ENCODE measurements around the gene ARMC3.
"Not testable (repeated sequence)": the region's sequence is repeated elsewhere in the genome, so short reads cannot be mapped to it uniquely, and the experiment has no call there.

Gene ARMC3

GRCh38 chr10:22929053-22929452, 1.2 kb downstream of the ARMC3 start:
- DNase-seq (ENCODE audit: low read depth in 2 of 2), result not testable (repeated sequence)

GRCh38 chr10:22931948-22932347, 4.1 kb downstream of the ARMC3 start:
- no peak for DNase-seq (ENCODE audit: low read depth in 2 of 2)

DNA sequence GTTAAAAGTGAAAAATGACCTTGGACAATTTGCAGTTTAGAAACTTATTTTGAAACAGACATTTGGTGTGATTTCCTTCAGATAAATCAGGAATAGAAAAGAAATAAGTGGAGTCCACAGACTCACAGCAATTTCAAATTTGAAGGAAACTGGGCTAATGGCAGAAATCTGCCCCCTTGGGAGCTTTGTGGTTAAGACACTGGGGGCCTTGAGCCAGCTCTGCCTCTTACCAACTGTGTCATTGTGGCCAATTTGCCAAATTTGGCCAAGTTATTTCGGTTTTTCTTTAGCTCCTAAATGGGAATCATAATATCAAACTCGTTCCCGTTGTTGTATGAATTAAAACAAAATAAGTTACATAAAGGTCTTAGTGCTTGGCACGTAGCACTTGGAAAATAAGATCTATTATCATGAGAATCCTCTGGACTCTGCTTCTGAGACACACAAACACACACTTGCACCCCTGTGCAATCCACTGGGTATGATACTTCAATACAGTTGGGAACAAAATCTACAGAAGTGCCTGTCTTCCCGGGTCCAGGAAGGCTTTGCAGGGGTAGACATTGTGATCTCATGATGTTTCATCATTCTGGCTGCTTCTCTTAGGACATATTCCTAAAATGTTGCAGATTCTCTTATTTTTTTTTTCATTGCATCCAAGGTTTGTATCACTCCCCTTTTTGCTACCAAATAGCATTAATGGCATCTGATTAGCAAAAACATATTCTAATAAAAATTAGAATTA, 4.9 kb downstream of the ARMC3 start:
- DNase-seq (ENCODE audit: low read depth in 2 of 2), result no peak

DNA sequence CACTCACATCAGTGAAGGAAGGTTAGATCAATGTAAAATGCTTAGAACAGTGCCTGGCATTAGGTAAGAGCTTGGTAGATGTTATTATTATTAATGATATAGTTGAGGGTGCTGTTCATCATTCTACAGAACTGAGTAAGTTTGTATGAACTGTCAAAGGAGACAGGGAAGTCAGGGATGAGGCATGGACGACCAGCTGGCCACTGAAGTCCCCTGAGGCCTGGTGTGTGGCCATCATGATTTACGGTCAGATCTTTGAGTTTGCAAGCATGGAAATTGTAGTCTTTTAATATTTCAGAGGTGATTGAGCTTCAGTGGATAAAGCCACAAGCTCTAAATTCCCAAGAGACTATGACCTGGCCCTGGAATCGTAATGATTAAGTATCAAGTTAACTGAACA, 6.9 kb downstream of the ARMC3 start:
- DNase-seq (ENCODE audit: low read depth in 2 of 2), result no peak

- DNase-seq (ENCODE audit: low read depth in 2 of 2), result no peak
Observed at GRCh38 chr10:22942437-22942836, 14.6 kb downstream of the ARMC3 start.

DNA sequence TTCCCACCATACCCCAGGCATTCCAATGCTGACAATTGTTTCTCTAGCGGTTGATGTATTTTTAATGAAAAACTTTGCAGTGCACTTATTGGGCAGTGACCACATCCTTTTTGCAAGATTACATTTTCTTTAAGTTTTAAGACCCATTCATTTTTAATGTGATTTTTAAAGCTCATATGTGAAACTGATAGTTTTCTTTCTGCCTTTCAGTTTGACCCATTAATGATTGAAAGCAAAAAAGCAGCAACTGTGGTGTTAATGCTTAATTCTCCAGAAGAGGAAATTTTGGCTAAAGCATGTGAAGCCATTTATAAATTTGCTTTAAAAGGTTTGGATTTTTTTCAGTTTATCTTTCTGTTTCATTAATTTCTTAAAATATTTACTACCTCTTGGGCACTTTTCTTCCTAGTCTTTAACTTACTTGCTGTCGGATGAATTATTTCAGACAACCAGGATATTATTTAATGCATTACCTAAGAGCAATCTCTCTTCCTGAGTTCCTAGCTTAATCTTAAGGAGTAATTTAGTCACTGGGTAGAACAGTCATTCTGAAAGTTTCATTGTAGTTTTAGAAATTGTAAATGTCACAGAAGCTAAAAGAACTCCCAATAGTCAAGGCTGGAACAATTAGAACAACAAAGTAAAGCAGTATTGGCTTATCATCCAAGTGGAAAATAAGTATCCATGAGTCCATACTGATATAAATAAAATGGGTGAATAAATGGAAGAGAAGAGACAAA, 18.3 kb downstream of the ARMC3 start:
- no peak for DNase-seq (ENCODE audit: low read depth in 2 of 2)

- no peak for DNase-seq (ENCODE audit: low read depth in 2 of 2)
Observed at GRCh38 chr10:22954970-22955369, 27.1 kb downstream of the ARMC3 start.

DNA sequence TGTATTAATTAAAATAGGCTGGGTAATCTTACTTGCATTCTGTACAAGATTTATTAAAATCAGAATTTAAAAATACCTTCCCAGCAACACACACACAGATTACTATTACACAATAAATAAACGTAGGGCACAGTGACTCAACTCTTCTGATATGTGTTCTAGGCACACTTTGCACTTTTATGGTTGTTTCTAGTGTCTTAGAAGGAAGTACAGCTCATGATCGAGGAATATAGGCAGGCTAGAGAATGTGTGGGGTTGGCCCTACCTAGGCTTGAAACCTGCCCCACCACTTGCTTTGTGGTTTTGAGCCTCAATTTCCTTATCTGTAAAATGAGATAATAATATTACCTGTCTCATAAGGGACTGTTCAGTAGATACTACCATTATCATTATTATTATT, 30.5 kb downstream of the ARMC3 start:
- DNase-seq (ENCODE audit: low read depth in 2 of 2), result no peak

DNA sequence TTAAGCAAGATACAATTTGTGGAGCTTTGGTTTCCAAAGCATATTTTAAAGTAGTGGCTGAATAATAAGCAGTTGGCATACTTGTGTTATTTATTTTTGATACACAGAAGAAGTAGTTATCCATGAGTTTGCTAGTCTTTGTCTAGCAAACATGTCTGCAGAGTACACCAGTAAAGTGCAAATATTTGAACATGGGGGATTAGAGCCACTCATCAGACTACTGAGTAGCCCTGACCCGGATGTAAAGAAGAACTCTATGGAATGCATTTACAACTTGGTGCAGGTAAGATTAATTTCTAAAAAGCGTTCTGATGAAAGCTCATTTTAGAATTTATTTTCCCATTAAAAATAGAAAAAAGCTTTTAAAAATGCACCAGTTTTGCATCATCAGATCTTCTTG, 31.4 kb downstream of the ARMC3 start:
- no peak for DNase-seq (ENCODE audit: low read depth in 2 of 2)

DNA sequence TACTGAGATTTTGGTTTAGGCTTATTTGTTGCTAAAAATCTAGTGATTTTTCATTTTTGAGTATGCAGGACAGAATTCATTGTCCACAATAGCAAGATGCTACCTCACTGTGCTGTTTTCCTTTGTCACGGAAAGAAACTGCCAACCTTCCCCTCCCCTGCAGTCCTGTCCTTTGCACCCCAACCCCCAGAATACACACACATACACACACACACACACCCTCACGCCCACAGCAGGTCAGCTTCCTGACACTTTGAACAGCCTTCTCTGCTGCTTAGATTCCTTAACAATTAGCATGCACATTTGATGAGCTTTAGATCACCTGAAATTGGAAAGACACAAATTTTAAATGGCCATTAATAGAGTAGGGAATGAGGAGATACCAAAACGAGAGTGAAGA, 32.1 kb downstream of the ARMC3 start:
- DNase-seq (ENCODE audit: low read depth in 2 of 2), result no peak

GRCh38 chr10:22962817-22963216, 35.0 kb downstream of the ARMC3 start:
- DNase-seq (ENCODE audit: low read depth in 2 of 2), result no peak

DNA sequence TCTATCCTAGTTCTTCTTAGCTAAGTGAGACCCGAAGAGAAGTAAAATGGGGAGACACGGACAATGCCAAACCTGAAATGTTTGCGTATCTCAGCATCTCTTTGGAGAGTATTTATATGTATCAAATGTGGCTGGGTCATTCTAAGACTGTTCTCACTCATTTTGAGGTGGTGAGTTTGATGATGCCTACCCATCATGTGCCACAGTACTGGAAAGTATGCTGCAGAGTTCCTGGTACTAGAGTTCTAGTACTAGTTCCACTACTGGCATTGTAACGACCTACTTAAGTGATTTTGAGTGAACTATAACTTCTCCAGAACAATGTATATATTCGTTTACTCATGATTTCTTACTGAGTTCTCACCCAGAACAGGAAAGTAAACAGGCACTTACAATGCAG, 41.9 kb downstream of the ARMC3 start:
- no peak for DNase-seq (ENCODE audit: low read depth in 2 of 2)

DNA sequence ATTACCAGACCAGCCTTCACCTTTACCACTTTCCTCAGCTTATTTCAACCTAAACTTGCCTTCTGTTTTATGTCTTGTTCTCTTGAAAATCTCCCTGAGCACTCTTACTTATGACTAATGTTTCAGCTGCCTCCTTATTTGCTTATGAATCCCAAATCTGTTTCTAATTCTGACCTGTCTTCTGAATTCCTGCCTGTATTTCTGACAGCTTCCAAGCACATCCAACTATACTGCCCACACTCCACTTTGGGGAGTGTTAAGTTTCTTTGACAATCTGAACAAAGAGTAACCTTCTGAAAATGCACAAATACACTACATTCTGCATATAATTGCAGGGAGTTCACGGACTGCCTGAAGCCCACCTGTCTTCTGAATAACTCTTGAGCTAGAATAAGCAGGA, 48.7 kb downstream of the ARMC3 start:
- DNase-seq (ENCODE audit: low read depth in 2 of 2), result no peak

DNA sequence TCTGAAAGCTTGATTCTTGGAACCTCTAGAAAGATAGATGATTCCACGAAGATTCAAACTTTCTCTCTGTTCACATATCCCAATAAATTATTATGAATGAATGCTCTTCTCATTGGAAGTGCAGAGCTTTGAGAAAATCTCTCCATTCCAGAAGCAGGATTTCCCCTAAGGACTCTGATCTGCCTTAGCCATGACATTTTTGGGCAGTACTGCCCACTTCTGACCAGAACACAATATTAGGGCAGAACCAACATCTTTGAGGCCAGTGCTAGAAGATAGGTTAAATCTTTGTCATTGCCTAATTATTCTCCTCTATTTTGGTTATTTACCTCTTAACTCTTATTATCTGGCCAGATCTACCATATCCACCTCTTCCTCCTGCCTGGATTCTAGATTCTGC, 49.9 kb downstream of the ARMC3 start:
- DNase-seq (ENCODE audit: low read depth in 2 of 2), result no peak

- no peak for DNase-seq (ENCODE audit: low read depth in 2 of 2)
Observed at GRCh38 chr10:22978287-22978686, 50.4 kb downstream of the ARMC3 start.

DNA sequence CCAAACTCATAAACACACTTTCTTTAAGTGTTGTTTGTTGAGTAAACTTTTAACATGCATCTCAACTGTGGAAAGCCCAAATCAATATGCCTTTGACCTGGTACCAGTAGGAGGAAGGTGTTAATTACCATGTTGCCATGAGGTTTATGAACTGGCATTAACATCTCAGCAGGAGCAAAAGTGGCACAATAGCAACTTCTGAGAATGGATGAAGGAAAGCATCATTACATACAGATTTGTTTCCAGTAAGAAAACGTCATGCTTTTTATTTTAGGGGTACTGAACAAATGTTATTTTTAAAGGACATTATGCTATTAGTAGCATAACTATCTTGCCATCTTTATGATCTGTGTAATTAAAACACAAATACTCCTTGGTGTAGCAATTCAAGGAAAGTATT, 51.1 kb downstream of the ARMC3 start:
- DNase-seq (ENCODE audit: low read depth in 2 of 2), result no peak

- no peak for DNase-seq (ENCODE audit: low read depth in 2 of 2)
Observed at GRCh38 chr10:22980822-22981221, 53.0 kb downstream of the ARMC3 start.

DNA sequence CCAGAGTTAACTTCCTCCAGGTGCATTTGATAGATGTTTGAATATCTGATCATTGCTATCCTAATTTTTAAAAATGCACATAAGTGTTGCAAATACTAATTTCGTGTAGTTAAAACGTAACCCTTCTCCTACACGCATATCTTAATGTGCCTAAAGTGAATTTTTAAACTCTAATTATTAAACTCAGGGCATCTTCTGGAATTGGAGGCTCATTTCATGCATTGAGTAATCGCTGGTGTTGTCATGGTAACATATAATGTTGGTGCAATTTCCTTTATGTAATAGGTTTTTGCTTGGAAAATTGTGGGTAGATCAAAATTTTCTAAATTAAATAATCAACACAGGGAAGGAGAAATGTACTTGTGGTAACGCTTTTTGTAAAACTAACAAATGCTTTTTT, 56.2 kb downstream of the ARMC3 start:
- DNase-seq (ENCODE audit: low read depth in 2 of 2), result no peak

DNA sequence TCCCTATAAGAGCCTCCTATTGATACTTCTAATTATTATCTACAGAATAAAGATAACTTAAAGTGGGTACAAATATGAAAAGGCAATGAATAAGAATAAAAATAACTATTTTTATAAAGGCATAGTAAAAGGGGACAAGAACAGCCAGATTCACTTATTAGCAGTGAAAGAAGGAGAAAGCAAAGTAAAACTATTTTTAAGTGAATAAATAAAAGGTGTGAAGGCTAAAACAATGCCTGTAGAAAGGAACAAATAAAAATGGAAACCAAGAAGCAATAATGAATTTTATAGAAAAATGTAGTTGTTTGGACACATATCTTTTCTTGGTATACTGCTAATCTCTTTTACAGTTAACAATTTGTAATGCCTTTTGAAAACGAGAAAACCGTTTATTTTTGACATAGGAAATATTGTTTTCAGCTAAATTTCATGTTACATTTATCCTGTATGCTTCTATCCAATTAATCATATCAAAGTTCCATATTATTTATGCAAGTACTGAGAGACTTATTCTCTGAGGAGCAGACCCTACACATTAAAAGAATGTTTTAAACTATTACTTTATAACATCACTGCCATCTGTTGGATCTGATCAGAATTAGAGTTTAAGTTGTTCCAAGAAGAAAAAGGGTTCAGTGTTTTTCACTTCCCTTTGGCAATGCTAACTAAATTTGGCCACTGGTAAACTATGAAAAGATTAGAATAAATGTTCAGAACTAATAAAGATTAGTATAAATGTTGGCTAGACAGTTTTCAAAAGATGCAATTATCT, 59.1 kb downstream of the ARMC3 start:
- no peak for DNase-seq (ENCODE audit: low read depth in 2 of 2)

DNA sequence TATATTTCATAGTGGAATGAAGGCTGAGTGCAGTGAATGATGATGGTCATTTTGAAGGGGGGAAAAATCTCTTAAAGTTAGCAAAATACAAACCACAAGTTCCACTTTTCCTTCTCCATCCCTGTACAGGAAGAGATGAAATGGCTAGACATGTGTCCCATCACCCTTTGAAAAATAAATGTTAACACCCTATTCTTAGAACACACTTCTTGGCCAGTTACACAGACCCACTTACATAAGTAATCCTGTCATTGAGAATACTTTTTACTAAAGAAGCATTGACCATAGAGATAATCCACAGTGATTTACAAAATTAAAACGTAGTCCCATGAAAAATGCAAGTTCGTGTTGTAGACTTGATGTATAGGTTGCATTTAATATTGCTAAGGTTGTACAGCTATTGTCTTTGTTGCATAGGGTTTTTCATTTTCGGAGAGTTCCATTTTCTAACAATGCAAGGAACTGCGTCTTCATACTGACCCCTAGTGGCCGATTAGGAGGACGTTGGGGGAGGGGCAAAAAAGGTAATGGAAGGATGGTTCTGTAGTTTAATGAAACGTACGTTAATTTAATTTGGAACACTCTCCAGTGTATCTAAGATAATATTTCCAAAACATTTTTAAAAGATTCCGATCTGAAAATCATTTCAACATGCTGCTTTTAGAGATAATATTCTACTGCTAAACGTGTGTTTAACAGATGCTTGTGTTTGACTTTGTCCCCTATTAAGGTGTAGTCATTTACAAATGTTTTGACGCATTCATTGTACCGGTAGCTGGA, 60.9 kb downstream of the ARMC3 start:
- peak; percentile 47 to 54 for DNase-seq (ENCODE audit: low read depth in 2 of 2)

- DNase-seq (ENCODE audit: low read depth in 2 of 2), result no peak
Observed at GRCh38 chr10:22990443-22990842, 62.6 kb downstream of the ARMC3 start.

DNA sequence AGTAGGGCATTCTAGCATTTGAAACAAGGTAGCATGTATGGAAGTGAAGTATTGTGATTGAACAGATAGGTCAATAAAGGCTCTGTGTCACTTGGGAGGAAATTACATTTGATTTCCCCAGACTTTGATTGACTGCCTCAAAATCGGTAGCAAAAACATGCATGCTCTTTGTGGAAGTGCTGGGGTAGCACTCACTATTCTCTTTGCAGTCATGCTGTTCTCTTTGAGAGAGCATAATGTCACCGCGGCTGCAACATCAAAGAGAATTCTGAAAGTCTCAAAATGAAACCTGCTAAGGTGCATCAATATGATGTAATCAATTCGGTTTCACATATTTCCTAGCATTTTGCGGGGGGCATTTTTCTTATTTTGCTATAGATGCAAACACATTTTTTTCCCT, 64.2 kb downstream of the ARMC3 start:
- no peak for DNase-seq (ENCODE audit: low read depth in 2 of 2)

Data from stimulated activated CD8-positive, alpha-beta memory T cell treated with anti-CD3 and anti-CD28 coated beads, Interleukin-7, amount 100 ng/mL, for 1 hour (primary cell).